ENCODE results near the gene AK3.

Gene AK3

GRCh38 chr9:4701526-4701925, 39.5 kb downstream of the AK3 start:
- DNase-seq: no peak

DNA sequence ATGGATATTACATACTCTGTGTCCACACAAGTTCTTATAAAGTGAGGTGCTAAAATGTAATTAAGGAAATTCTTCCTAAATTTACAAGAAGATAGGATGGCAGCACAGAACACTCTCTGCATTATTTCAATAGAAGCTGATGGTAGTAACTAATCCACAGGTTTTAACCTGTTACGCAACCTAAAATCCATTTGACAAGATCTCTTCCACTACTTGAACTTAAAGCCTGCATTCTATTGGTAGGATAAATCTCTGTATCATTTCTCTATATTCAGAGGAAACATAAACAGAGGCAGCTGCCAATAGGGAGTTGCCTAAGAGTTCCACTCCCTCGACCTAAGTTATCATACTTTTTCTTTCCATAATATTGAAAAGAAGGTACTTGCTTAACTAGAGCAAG, 40.1 kb downstream of the AK3 start:
- DNase-seq: no peak

GRCh38 chr9:4700091-4700490, 40.9 kb downstream of the AK3 start:
- no peak for DNase-seq

DNA sequence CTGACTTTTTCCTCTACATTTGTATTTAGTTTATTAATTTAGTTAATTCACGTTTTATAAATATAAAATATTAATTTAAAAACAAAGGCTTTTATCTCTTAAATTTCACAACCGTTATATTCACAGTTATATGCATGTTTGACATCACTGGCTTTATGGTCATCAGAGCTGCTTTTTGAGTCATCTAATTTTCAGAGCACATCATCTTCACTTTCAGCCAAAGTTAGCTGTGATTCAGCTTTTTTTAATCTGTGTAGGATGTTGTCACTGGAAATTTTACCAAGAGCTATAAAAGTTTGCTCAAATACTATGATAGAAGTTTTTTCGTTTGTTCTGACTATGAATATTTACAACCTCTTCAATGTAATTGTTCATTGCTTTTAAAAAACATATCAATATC, 49.2 kb downstream of the AK3 start:
- DNase-seq: no peak

DNA sequence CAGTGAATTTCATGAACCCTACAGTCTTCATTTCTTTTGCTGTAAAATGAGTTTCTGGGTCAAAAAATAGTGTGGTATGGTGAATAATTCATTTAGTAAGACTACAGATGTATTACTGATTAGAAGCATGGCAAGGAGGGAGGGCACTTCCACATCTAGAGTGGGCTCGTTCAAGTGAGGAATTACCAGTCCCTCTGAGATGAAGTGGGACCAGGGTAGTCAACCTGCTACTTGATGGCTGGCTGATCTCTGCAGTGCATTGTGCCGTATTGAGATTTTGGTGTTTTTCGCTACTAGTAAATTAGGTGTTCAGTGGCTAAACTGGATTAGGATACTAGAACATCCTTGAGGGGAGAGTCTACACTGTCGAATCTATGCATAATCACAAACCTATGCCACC, 50.9 kb downstream of the AK3 start:
- DNase-seq: no peak

GRCh38 chr9:4689687-4690104, 51.3 kb downstream of the AK3 start:
- DNase-seq: no peak

DNA sequence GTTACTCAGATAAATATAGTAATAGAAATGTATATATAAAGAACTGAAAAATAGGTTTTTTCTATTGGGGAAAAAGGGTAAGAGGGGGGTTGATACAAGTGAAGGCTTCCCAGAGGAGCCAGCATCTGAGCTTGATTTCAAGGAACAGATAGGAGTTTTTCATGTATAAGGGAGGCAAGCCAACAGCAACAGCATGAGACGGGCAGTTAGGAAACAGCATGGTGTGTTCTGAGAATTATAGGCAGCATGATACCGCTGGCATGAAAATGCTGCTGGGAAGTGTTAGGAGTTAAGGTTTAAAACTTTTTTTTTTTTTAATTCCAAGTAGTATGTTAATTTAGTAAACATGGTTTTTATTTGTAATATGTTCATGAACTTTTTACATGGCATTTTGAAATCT, 52.0 kb downstream of the AK3 start:
- DNase-seq: no peak

DNA sequence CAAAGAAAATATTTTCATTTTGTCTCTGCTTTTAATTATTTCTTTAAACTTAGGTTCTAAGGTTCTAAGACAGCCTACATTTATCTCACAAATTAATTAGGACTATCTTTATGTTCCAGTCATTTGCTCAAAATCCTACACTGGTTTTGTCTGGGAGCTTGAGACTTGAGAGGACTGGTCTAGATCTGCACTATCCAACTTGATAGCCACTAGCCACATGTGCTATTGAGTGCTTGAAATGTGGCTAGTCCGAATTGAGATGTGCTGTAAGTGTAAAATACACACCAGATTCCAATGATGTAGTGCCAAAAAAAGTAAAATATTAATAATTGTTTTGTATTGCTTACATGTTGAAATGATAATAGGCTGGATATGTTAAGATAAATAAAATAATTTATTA, 54.4 kb downstream of the AK3 start:
- DNase-seq: no peak

DNA sequence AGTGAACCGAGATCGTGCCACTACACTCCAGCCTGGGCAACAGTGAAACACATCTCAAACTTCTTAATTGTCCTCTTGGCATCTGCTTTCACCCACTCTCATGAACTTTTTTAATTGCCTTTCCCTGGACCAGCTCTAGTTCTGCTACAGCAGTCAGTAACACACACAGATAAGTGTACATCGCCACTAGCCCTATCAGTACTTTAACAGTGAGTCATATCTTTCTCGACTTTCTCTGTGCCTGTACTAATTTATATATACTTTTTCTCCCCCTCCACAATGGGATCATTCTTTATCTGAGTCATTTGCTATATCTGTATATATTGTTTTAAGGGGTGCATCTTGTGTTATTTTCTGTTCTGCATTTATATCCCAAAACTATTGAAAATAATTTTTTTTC, 54.9 kb downstream of the AK3 start:
- DNase-seq: no peak

GRCh38 chr9:4684820-4685219, 56.2 kb downstream of the AK3 start:
- DNase-seq: no peak

GRCh38 chr9:4680750-4681149, 60.3 kb downstream of the AK3 start:
- no peak for DNase-seq

DNA sequence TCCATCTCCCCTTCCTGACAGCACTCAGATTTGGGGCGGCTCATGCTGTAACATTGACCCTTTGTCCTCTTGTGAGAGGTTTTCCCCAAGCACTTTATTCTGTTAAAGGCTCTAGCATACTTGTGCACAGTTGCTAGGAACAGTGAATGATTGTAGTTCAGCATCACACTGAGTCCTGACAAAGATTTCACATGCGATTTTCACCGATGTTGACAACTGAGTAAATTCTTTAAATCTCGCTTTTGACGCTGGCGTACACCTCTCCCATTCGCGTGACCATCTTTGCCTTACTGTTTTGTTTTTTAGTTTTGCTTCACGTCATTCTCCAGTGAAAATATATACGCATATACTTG, 60.9 kb downstream of the AK3 start:
- no peak for DNase-seq

DNA sequence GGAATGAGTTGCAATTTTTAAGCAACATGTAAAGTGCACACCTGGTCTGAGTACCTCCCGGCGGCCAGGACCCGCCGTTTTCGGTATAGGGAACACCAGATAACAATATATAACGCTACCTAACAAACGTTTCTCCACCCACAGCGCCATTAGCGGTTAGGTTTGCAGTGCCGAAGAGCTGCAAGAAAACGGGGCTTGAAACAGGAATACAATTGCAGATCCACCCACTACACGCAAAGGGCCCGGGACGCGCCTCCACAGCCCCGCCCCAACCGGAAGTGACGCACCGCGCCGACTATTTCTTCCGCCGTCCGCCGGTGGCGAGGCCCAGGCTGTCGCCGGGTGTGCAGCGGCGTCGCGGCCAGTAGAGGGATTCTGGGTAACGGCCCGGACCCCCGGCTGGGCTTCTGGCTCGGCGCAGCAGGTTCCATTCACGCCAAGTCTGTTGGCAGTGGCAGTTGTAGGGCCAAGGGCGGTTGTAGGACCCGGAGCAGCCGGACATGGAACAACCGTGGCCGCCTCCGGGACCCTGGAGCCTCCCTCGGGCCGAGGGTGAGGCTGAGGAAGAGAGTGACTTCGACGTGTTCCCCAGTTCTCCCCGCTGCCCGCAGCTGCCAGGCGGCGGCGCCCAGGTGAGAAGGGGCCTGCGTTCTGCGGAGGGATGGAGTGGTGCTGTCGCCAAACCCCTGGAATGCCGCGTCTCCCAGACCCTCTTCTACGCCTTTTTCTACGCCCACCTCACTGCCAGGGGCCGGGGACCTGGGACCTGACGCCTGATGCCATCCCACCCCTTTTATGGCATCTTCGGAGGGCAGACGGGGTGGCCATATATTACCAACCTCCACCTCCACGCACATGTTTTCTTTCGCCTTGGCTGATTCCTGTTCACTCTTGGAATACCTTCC, 61.5 kb downstream of the AK3 start, which contains the start of gene CDC37L1:
TSS of gene CDC37L1 (plus strand) at position 302 of the 905 bp plus-strand sequence. CDS start at position 501, 199 bp downstream.
- peak; percentile 97 to 100 for DNase-seq

DNA sequence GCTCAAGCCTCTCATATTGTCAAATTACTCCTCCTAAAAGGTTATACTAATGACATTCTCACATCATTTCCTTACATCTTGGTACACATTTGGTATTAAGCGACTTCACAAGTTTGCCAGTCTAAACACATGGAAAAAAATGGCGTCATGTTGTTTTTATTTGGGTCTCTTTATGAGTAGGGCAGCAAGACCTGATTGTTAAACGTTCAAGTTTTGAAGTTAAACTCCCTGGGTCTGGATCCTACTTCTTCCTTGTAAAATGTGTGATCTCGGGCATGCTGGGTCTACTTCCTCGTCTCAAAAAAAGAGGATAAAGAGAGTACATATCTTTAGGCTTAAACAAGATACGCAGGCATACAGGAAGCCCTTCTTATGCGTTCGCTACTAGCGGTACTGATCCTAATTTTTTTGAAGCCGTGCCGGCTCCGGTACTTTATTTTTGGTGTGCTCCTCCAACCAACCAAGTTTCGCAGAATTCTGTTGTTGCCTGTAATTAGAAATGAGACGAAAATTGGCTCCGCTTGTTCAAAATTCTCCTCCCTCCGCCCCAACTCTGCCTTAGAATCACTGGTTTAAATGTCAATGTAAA, 62.2 kb downstream of the AK3 start:
- no peak for DNase-seq

GRCh38 chr9:4677392-4677791, 63.6 kb downstream of the AK3 start:
- DNase-seq: no peak

DNA sequence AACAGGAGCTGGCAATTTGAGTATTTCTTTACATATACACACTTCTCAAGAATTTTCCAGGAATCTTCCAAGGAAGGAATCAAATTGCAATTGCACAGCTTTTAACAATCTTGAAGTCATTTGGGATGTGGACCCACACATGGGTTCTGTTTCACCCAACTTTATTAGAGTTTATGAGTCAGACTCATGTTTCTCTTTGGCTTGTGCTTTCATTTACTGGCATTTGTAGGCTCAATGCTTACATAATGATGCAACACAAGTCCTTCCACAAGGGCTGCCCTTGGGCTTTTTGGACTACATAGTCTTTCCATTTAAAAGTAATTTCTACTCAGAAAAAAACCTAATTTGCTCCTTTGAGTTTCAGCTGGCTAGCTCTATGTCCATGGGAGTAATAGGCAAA, 66.2 kb downstream of the AK3 start:
- no peak for DNase-seq

GRCh38 chr9:4671737-4672136, 69.3 kb downstream of the AK3 start:
- DNase-seq: no peak

DNA sequence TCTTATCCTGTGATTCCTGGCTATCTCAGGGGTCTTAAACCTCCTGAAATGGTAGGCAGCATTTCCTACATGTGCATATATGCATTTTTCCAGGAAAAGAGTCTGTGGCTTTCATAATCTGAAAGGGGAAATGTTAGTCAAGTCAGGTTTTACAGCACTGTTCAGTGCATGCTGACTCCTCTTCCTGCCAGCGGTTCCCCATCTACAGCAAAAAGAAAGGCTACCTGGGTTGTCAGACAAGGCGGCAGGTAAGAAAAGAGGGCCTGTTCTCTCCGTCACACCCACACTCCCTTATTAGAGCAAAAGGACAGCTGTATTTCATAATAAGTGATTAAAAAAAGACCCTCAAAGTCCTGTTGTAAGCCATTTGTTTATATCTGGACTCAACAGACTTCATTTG, 70.4 kb downstream of the AK3 start:
- DNase-seq: no peak

- DNase-seq: no peak
Observed at GRCh38 chr9:4669890-4670289, 71.1 kb downstream of the AK3 start.

DNA sequence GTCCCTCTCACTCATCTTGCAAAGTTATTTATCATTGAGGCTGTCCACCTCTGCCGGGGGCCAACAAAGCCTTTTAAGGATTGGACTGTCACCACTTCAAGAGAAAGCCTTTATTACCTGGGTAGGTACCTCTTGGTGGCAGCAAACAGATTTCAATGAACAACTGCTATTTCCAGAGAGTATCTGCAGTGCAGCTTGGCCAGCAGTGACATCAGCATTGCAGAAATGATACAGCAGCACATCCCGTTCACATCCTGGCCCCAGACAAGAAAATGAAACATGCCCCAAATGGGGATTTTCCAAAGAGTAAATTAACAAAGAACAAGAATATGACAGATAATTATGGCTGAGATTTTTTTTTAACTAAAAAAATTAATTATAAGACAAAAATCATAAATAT, 72.4 kb downstream of the AK3 start:
- DNase-seq: no peak

- DNase-seq: no peak
Observed at GRCh38 chr9:4667681-4668080, 73.3 kb downstream of the AK3 start.

DNA sequence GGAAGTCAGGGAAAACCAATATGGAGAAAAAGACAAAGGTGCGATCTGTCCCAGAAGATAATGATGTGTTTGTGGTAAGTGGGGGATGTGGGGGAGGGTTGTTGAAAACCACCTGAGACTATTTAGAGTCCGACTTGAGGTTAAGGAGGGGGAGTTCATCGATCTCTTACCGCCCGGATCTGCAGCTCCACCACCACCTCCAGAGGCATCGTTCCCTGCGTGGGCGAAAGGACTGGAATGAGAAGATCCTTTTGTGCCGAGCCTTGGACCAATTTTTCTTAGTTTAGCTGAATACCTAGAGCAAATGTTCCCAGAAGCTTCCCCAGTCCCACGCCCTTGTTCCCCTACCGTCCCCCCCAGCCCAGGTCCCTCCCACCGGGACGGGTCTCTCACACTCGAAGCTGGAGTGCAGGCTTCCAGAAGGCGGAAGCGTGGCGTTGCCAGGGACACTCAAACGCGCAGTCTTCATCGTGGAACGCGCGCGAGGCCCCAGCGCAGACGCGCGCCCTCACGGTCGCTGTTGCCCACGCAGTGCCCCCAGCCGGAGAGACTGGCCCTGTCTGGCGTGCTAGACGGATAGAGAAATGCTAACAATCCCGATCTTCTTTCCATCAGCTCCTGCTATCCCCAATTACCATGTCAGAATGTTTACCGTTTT, 74.8 kb downstream of the AK3 start, which contains the start of gene SPATA6L:
TSS of gene SPATA6L (minus strand) at position 439 of the 658 bp plus-strand sequence. CDS start at position 209, 230 bp downstream.
- DNase-seq: peak; percentile 30 to 37

DNA sequence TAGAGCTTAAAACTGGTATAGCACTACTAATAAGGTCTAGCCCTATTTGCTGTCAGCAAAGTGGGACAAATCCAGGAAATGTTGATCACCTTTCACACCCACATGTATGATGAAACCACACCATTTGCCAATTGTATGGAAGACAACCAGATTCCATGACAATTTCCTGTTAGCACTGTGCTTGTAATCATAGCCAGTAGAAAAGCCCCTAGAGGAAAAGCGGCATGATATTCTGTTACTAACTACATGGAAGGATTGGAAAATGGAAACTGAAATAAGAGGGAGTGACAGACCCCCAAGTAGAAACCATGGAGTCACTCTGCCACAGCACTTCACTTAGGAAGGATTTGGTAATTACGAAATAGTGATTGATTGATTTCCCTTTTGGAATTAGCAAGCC, 75.6 kb downstream of the AK3 start:
- DNase-seq: no peak

GRCh38 chr9:4663956-4664355, 77.0 kb downstream of the AK3 start:
- DNase-seq: no peak

Measured in stimulated activated CD4-positive, alpha-beta T cell treated with anti-CD3 and anti-CD28 coated beads, Interleukin-4, amount 100 ng/mL, for 4 hours (primary cell).